Astrocyte of the hippocampus (primary cell): Measurements from ENCODE around the gene FGFRL1.

Experiments
- DNase-seq: peaks from one replicate; pipeline ENCODE4 v3.0.0; 2011; ENCODE audit warnings: low read depth, low spot score

Gene FGFRL1

DNA sequence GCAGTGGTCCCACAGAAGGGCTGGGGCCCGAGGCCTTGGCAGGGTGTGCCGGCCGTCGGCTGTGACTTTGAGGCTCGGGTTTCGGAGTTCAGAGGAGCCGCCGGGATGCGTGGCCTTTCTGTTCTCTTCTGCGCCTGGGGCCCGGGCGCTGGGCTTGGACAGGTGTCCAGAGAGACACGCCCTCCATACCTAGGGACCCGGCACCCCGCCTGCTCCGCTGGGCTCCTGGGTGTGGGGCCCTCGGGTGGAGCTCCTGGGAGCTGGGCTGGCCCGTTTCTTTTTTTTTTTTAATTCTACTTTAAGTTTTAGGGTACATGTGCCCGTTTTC, 11.3 kb downstream of the FGFRL1 start:
- DNase-seq = no peak

DNA sequence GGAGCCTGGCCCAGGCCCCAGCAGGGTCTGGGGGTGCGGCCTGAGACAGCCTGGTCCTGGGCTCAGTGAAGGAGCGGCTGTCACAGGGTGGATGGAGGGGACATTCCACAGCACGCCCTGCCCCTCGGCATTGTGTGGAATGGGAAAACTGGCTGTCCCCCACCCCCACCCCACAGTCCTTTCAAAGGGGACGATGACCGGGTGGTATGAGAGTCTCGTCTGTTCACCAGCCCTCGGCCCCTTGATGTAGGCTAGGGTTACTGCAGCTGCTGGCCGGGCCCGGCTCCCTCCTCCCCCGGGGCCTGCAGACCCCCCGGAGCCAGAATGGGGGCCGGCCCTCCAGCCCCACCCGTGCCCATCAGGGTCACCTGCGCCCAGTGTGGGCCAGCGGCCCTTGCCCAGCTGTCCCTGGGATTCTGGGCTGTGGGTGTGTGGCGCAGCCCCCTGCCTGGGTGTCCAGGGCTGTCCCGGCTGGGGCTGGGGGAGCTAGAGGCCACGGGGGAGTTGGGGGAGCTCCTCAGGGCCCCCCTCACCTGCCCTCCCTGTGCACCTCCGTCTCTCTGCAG, 11.7 kb downstream of the FGFRL1 start:
- no peak for DNase-seq

DNA sequence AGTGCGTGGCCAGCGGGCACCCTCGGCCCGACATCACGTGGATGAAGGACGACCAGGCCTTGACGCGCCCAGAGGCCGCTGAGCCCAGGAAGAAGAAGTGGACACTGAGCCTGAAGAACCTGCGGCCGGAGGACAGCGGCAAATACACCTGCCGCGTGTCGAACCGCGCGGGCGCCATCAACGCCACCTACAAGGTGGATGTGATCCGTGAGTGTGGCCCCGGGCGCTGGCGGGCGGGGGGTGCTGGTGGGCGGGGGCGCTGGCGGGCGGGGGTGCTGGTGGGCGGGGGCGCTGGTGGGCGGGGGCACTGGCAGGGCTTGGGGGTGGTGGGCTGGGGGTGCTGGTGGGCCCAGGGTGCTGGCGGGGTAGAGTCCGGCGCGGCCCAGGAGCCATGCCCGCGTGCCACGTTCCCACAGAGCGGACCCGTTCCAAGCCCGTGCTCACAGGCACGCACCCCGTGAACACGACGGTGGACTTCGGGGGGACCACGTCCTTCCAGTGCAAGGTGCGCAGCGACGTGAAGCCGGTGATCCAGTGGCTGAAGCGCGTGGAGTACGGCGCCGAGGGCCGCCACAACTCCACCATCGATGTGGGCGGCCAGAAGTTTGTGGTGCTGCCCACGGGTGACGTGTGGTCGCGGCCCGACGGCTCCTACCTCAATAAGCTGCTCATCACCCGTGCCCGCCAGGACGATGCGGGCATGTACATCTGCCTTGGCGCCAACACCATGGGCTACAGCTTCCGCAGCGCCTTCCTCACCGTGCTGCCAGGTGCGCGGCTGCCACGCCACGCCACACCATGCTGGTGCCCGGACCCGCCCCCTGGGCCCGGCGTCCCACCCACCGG, 12.7 kb downstream of the FGFRL1 start:
- DNase-seq = no peak

DNA sequence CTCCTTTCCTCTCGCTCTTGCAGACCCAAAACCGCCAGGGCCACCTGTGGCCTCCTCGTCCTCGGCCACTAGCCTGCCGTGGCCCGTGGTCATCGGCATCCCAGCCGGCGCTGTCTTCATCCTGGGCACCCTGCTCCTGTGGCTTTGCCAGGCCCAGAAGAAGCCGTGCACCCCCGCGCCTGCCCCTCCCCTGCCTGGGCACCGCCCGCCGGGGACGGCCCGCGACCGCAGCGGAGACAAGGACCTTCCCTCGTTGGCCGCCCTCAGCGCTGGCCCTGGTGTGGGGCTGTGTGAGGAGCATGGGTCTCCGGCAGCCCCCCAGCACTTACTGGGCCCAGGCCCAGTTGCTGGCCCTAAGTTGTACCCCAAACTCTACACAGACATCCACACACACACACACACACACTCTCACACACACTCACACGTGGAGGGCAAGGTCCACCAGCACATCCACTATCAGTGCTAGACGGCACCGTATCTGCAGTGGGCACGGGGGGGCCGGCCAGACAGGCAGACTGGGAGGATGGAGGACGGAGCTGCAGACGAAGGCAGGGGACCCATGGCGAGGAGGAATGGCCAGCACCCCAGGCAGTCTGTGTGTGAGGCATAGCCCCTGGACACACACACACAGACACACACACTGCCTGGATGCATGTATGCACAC, 13.6 kb downstream of the FGFRL1 start:
- no peak for DNase-seq

DNA sequence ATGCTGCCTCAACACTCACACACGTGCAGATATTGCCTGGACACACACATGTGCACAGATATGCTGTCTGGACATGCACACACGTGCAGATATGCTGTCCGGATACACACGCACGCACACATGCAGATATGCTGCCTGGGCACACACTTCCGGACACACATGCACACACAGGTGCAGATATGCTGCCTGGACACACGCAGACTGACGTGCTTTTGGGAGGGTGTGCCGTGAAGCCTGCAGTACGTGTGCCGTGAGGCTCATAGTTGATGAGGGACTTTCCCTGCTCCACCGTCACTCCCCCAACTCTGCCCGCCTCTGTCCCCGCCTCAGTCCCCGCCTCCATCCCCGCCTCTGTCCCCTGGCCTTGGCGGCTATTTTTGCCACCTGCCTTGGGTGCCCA, 14.7 kb downstream of the FGFRL1 start:
- DNase-seq = no peak

DNA sequence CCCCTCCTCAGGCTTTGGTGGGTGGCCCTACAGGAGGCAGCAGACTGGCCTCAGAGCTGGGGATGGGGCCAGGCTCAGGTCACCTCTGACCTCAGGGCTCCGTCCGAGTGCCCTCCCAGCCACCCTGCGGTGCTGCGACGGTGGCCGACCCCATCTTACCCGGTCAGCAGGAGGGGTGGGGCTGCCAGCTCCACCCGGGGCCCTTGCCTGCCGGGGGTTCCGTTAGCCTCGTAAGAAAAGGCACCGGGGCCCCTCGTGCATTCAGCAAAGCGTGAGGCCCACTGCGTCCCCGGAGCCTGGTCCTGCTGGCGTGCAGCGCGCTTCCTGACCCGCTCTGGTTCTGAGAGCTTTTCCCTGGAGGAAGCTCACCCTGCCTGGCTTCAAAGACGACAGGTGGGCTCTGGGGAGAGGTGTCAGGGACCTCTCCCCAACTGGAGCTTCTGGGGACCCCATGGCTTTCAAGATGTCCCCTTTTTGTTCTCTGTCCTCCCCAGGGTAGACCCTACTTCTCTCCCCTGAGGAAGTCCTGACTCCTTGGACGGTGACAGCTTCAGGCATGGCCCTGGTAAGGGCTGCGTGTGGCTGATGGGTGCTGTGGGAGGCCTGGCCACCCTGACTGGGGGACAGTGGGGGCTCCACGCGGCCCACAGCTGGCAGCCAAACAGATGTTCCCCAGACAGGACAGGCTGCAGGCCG, 15.9 kb downstream of the FGFRL1 start:
- DNase-seq = no peak

DNA sequence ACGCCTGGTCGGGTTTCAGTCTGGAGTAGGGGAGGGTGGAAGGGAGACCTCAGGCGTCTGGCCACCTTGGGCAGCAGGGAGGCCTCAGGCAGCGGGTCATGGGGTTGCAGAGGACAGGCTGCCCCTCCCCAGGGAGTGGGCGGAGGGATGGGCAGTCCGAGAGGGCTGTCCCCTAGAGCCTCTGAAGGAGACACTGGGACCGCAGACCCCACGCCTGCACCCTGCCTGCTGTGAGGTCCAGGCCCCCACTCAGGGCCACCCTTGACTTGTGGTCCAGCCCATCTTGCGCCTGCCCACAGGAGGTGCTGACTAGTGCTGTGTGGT, 16.5 kb downstream of the FGFRL1 start:
- peak; percentile 27 for DNase-seq

DNA sequence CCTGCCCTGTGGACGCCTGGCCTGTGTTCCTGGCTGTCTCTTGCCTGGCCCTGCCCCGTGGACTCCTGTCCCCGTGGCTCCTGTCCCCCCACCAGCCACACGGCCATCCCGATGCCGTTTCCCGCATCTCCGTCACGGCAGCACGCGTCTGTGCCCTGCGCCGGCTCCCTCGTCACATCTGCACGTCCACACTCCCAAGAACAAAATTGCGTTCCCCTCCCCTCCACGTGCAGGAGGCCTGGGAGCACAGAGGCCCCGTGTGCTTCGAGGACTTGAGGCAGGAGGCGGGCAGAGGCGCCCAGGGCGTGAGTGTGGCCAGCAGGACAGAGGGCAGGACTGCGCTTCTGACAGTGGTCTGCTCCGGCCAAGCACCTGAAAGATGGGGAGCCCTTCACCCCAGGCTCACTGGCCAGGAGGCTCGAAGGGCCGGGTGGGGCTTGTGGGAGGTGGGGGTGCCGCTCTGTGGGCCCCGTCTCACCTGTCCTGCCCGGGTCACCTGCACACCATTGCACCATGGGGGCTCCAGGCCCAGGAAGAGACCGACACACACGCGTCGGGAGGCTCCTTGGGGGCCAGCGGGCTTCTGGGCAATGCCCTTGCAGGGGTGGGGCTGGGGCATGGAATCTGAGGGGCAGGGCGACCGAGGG, 17.3 kb downstream of the FGFRL1 start:
- DNase-seq = peak; percentile 21

DNA sequence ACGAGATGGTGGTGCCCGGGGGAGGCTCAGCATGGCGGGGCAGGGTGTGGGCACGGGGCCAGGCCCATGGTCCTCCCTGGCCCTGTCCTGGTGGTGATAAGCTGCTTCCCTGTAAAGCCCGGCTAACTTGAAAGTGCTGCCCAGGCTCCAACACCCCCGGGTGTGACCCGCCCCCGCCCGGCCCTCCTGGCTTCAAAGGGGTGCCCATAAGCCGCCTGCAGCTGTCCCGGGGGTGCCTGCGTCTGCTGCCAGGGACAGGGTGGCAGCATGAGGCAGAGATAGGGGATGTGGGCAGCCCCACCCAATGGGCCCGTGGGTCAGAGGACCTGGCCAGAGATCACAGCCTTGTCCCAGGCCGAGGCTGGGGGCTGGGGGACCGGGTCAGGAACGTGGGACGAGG, 18.1 kb downstream of the FGFRL1 start:
- DNase-seq = peak; percentile 26

DNA sequence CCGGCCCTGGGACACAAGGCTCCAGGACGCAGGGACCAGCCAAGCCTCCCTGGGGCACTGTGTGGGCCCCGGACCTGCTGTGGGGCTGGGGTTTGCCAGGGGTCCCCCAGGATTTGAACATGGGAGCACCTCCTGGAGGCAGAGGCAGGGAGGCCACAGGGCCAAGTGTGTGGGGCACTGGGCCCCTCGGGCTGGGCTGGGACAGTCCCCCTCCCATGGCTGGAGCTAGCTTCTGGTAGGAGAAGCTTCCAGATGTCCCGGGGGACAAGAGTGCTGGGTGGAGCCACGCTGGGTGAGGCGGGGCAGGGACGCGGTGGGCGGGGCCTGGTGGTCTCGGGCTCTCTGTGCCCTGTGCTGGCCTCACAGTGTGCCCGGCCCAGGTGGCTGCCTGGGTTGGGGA, 18.6 kb downstream of the FGFRL1 start:
- DNase-seq = peak; percentile 29

DNA sequence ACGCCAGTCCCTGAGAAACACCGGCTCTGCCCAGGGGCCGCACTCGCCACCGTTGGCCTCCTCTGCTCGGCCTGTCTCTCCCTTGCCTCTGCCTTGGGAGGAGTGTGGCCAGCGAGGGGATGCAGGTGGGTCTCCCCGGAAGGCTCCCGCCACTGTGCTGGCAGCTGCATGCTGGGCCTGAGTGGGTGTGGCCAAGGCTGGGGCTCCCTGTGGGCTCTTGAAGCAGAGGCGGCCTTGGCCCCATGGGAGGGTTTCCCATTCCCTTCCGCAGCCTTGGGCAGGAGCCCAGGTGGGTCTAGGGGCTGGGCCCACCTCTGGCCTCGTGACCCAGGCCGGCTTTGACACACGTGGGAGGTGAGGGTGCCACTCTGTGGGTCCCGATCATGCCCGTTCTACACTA, 19.1 kb downstream of the FGFRL1 start:
- DNase-seq = peak; percentile 28

DNA sequence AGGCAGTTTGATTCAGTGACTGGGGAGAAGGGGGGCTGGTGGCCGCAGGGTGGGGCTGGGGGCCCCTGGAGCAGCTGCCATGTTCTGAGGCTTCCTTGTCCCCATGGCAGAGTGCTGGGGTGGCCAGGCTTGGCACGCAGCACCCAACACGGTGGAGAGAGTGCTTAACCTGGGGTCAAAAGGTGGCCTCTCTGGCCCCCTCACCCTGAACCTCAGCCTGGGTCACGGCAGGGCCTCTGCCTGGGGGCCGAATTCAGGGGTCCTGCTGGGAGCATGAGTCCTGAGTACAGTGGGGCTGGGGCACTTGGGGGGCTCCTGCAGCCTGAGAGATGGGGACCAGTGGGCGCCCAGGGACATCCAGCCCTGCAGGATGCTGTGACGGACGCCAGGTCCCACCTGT, 19.9 kb downstream of the FGFRL1 start:
- DNase-seq = no peak

DNA sequence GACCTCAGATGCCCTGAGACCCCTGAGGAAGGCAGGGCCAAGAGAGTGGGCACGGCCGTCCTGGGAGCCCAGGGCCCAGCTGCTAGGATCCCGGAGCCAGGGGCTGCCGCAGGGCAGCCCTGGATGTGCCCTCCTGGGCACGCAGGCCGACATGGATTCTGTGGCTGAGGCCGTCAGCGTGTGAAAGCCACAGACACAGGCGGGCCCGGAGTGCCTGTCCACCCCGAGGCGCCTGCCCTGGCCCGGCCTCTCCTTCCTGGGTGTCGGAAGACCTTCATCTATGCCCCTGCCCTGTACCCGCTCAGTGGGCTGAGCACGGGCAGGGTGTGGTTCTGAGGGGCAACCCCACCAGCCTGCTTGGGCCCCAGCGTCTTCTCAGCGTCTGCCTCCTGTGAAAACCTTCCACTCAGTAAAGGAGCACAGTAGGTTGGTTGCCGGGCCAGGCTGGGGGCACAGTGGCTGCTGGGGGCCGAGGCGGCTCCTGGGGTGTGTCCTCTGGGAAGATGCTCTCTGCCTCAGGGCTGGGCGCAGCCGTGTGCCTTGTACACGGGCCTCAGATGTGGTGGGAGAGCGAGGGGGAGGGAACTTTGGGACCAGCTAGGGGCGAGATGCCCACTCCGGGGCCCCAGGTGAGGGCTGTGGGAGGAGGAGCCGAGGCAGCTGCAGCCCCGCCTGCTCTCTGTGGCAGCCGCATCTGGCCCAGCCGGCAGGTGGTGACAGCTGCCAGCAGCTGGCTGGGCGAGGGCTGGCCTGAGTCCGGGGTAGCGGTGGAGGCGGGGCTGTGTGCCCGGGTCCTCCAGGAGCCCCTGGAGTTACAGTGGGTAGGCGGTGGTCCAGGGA, 20.8 kb downstream of the FGFRL1 start:
- DNase-seq = peak; percentile 20

DNA sequence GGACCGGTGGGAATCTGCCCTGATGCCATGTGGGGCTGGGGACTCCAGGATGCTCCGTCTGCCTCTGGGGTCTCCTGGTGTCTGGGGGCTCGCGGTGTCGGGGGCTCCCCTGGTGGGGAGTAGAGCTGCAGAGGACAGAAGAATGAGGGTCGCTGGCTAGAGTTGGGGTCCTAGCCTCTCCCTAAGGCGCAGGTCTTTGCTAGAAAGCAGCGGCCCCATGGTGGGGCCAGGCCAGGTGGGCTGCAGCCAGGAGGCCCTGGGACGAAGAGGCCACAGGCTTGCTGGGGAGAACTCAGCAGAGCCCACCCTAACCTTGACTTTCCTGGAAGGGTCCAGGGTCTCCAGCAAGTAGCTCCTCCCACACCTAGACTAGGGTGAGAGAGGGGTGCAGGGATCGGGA, 21.4 kb downstream of the FGFRL1 start:
- DNase-seq = no peak

DNA sequence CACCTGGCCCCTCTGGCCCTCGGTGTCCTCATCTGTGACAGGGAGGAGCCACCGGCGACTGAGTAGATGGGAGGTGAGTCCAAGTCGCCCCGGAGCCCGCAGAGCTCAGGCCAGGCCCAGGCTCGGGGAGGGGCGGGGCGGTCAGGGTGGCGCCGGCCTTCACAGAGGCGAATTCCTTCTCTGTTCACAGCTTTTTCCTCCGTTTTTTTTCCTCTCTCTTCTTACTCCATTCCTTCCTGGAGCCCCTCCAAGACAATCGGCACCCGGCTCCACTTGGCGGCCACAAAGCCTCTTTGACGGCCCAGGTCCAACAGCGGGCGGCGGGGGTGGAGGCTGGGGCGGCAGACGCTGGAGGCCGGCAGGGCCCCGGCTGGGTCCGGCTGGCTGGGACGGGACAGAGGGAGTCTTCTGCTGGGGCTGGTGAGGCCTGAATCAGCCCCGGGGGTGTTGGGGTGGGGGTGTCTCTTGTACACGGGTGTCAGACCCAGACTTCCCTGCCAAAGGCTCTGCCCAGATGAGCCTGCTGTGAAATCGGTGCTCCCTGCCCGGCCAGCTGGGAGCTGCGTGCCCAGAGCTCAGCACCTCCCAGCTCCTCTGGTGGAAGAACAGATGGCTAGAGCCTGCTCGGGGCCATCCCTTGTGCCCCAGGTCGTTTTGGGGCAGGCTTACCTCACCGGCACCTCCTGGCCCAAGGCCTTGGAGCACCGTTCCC, 22.6 kb downstream of the FGFRL1 start:
- peak; percentile 96 for DNase-seq

DNA sequence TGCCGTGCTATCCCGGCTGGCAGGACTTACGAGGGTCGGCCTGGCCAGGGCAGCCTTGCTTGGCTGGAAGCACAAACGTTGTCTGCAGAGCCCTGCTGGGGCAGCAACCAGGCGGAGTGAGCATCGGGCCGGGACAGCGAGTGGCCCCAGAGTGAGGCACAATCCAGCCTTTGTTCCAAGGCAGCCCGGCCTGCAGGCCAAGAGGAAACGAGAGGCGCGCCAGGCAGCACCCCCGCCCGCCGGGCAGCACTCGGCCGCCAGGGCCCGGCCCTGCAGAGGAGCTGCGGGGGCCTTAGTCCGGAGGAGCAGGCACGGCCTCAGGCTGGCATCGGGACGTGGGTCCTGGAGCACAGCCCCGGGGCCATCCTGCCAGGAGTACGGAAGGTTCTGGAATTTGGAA, 24.1 kb downstream of the FGFRL1 start:
- peak; percentile 72 for DNase-seq

DNA sequence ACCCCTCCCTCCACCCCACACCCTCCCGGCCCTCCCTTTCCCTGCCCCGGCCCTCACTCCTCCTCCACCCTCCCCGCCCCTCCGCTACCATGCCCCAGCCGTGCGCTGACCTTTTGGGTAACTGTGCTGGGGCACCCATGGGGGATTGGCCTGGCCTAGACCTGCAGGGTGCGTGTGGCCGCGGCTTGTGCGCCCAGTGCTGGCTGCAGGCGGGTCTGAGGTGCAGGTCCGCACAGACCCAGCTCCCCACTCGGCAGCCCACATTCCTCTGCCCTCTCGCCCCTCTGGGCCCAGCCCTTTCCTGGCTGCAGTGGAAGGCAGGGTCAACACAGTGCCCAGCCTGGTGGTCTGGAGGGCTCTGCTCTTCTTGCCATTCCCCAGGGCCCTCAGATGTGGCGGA, 24.7 kb downstream of the FGFRL1 start:
- no peak for DNase-seq

DNA sequence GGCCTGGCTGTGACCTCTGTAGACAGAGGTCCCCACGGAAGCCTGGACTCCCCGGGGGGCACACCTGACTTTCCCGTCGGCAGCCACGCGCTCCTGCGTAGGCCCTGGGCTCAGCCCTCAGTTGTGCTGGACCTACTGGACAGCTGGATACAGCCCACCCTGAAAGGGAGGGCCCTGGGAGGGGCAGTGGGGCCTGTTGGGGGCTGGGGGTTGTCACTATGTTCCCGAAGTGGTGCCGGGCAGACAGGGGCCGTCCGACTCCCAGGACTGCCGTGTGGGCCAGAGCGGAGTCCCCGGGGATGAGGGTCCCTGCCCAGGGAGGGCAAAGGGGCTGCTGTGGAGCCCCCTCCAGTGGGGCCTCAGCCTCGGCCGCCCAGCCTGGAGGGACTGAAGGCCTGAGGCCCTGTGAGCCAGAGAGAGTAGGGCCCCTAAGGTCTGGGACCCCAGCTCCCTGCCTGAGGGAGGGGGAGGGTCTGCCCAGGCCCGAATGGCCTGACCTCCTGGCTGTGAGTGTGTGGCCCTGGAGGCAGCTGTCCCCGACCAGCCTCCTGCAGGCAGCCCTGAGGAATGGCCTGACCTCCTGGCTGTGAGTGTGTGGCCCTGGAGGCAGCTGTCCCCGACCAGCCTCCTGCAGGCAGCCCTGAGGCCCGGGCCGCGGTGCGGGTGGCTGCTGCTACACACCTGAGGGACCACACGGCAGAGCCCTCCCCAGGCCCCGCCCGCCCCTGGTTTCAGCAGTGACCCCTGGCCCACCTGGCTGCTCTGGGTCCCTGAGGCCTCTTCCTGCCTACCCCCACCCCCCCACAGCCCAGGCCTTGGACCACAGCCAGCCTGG, 25.8 kb downstream of the FGFRL1 start:
- DNase-seq = no peak

DNA sequence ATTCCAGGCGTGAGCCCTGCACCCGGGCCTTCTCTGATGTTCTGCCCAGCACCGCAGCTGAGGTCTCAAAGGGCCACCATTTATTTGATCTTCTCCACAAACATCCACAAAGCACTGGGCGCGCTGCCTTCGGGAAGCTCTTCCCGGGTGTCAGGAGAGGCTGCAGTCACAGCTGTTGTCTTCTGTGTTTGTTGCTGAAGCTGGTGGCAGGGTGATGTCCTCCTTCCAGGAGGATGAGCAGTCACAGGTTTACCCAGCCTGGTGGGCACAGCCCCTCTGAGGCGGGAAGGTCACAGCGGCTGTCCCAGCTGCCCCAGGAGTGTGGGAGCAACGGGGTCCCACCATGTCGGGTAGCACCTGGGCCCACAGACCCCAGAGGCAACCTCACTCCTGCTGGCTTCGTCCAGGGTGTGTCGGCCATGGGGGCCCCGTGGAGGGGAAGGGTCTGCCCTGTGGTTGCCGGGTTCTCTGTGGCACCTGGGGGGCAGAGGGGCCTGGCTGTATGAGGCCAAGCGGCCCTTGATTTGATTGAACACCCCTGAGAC, 27.6 kb downstream of the FGFRL1 start:
- DNase-seq = no peak
